ENCODE data around the gene SLC5A2.
"Not testable (repeated sequence)": the region's sequence is repeated elsewhere in the genome, so short reads cannot be mapped to it uniquely, and the experiment has no call there.

The SLC5A2 gene

DNA sequence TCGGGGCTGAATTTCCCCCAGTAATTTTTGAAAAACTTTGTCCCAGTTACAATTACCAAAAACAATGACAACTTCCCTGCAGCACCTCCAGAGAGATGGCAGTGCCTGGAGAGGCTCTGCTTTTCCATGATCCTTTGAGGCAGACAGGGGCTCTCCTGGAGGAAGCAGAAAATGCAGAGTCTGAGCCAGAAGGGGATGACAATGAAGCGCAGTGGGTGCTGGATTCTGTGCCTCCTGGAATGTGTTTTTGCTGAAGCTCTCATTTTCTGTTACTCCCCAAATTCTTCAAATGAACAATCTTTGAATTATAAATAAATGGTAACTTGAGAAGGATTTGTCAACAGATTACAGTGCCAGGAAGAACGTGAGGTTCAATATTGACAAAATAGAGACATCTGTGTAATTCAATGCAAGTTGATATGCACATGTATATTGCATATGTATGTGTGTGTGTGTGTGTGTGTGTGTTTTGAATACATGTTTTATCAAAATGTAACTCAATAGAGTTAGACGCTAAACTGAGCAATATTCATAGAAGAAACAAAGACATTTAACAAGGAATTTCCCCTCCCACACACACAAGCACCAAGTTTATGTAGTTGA lies 35.0 kb downstream of the SLC5A2 start:
- Mint-ChIP-seq H3K27ac (no peak overlapping the region), H3K27me3 (no peaks in the 10 kb centered on the region), H3K9me3 (peaks cover 2% of the 10 kb centered on the region), H3K36me3 (no peaks in the 10 kb centered on the region), H3K4me3 (no peak overlapping the region), H3K4me1 (peaks cover 5% of the 10 kb centered on the region)
- ATAC-seq: no peak

DNA sequence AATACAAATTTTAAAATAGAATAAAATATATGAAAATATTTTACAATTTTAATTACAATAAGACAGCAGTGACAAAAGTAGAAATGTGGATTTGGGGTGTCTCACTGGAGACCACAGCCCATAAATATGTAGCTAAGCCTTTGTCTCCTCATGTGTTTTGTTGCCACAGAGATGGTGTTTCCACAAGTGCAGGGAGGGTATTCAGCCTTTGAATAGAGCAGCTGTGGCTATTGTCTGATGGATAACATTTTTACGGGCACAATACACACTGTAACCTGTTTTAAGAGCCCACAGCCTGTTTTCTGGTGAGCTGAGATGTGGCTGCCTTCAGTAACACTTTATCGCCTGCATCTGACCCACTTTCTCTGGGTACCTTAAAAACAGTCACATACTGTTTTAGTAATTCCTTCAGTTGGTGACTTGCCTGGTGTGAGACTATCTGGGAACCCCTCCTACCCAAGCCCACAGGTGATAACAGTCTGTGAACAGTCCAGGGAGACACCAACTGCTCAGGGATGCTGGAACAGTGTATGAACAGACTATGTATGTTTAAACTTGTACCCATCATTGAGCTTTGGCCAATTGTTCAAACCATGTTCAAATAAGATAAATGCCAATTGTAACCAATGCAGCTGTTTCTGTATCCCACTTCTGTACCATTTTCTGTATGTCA lies 37.0 kb downstream of the SLC5A2 start:
- Mint-ChIP-seq H3K9me3 (peaks cover 2% of the 10 kb centered on the region), H3K4me3 (no peak overlapping the region), H3K27me3 (no peaks in the 10 kb centered on the region), H3K27ac (no peak overlapping the region), H3K36me3 (no peaks in the 10 kb centered on the region), H3K4me1 (no peaks in the 10 kb centered on the region)
- no peak for ATAC-seq

DNA sequence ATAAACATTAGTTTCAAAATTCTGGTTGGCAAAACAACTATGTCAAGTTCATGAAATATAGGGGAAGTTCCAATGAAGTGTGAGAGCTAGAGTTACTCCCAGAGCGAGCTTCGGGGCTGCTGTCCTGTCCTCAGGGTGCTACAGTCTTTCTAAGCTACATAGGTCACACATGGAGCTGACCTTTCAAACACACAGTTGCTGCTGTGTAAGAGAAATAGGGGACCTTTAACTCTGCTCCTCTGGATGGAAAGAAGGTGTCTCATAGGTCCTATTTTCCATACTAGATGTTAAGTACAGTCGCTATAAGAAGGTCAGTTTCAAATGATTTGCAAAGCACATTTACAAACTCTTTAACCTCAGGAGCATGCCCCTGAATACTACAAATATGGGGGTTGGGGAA lies 38.4 kb downstream of the SLC5A2 start:
- H3K9me3 Mint-ChIP-seq: peaks cover 2% of the 10 kb centered on the region
- no peak overlapping the region for H3K27ac Mint-ChIP-seq
- no peaks in the 10 kb centered on the region for H3K36me3 Mint-ChIP-seq
- no peaks in the 10 kb centered on the region for H3K27me3 Mint-ChIP-seq
- no peak for ATAC-seq
- no peaks in the 10 kb centered on the region for H3K4me1 Mint-ChIP-seq
- no peak overlapping the region for H3K4me3 Mint-ChIP-seq

DNA sequence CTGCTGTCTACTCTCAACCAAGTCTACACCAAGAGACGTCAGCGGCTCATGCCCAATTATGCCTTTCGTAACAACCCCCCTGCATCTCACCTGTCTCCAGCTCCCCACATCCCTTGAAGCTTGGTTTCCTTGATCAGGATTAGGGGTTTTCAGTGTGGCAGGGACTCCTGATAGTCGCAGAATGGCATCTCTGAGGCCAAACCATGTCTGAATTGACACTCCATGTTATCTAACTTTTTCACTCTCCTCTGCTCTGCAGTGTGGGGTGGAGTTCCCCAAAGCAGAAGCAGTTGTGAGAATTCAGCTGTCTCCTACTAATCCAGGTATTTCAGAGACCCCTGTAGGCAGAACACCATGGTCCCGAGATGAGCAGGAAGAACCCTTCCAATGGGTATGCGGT lies 39.1 kb downstream of the SLC5A2 start:
- H3K36me3 Mint-ChIP-seq: no peaks in the 10 kb centered on the region
- H3K4me1 Mint-ChIP-seq: no peaks in the 10 kb centered on the region
- no peaks in the 10 kb centered on the region for H3K9me3 Mint-ChIP-seq
- no peaks in the 10 kb centered on the region for H3K27me3 Mint-ChIP-seq
- no peak overlapping the region for H3K27ac Mint-ChIP-seq
- H3K4me3 Mint-ChIP-seq: no peak overlapping the region
- no peak for ATAC-seq

DNA sequence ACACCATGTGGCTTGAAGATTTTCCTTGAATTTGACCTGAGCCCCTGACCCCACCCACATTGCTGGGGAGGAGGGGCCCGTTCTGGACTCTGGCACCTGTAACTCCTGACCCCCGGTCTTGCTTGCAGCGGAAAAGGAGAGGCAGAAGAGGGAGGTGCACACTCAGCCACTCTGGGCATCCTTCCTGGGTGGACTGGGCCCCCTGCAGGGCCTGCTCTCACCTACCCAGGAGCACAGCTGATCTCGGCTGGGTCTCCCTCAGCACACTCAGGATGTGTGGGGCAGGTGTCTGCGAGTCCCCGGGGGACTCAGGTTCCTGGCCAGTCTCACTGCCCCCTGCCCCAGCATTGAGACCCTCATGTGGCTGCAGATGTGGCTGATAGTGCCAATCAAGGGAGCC lies 40.8 kb downstream of the SLC5A2 start:
- not testable (repeated sequence) for H3K9me3 Mint-ChIP-seq, ATAC-seq, H3K4me3 Mint-ChIP-seq, H3K36me3 Mint-ChIP-seq, H3K27ac Mint-ChIP-seq
- peaks cover 13% of the 10 kb centered on the region for H3K4me1 Mint-ChIP-seq
- peaks cover 14% of the 10 kb centered on the region for H3K27me3 Mint-ChIP-seq

DNA sequence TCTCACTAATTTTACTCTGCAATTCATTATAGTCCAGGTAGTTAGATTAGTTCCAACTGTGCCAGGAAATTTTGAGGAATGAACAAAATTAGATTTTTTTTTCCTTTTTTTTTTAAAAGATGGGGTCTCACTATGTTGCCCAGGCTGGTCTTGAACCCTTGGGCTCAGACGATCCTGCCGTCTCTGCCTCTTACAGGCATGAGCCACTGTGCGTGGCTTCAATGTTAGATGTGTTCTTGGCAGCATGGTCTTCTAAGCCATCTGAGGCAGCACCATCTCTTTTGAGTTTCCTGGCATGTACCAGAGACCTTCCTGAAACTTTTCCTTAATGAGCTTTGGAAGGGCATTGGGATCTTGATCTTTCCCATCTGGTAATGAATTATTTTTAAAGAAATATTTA lies 42.2 kb downstream of the SLC5A2 start:
- H3K27ac Mint-ChIP-seq: no peak overlapping the region
- H3K4me1 Mint-ChIP-seq: peaks cover 14% of the 10 kb centered on the region
- no peak overlapping the region for H3K4me3 Mint-ChIP-seq
- H3K9me3 Mint-ChIP-seq: no peaks in the 10 kb centered on the region
- no peak for ATAC-seq
- no peaks in the 10 kb centered on the region for H3K36me3 Mint-ChIP-seq
- H3K27me3 Mint-ChIP-seq: peaks cover 19% of the 10 kb centered on the region

DNA sequence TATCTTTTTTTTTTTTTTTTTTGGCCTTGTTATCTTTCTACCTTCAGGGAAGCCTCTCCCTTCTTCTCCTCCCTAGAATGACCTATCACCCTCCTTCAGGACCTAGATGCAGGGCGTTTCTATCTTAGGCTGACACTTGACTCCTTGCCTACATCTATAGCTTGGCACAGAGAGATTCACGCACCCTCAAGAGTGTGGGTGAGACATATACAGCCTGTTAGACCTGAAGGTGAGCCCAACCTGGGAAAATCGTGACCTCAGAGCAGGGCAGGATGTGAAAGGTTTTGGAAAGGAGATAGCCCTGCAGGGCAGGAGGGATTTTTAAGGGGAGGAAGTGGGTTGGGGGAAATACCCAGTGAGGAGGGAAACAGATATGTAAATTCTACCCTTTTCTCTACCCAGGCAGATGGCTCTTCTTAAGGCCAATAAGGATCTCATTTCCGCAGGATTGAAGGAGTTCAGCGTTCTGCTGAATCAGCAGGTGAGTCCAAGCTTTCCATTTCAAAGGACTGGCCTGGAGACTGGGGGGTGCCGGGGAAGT lies 44.9 kb downstream of the SLC5A2 start, which contains the start of gene AHSP:
AHSP (plus strand) TSS at position 167 of the 541 bp plus-strand sequence; CDS start at position 407, 240 bp downstream.
- H3K36me3 Mint-ChIP-seq: no peaks in the 10 kb centered on the region
- H3K27me3 Mint-ChIP-seq: peaks cover 19% of the 10 kb centered on the region
- peaks cover 14% of the 10 kb centered on the region for H3K4me1 Mint-ChIP-seq
- ATAC-seq: peak; percentile 44
- H3K27ac Mint-ChIP-seq: no peak within 1 kb of the TSS
- H3K4me3 Mint-ChIP-seq: peak within 1 kb of the TSS; percentile 48
- no peaks in the 10 kb centered on the region for H3K9me3 Mint-ChIP-seq

DNA sequence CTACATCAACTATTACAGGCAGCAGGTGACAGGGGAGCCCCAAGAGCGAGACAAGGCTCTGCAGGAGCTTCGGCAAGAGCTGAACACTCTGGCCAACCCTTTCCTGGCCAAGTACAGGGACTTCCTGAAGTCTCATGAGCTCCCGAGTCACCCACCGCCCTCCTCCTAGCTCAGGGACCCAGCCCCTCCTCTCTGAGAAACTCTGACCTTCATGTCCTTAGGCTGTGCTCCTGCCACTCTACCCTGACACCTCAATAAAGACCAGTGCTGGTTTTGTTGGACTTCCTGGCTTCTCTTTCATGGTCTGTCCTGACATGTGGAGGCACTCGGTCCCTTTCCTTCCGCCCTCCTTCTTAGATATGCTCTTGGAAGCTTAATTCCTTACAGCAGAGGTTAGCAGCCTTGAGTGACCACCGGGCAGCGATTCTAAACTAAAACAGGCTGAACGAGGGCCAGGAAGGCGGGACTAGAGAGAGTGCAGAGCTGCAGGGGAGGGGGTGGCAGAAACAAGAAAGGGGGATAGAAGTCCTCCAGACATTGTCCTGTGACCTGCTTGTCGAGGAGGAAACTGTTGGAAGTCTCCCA lies 45.7 kb downstream of the SLC5A2 start:
- Mint-ChIP-seq H3K4me3 (no peak overlapping the region), H3K27ac (no peak overlapping the region), H3K4me1 (peaks cover 14% of the 10 kb centered on the region), H3K9me3 (no peaks in the 10 kb centered on the region), H3K36me3 (no peaks in the 10 kb centered on the region), H3K27me3 (peaks cover 19% of the 10 kb centered on the region)
- no peak for ATAC-seq

DNA sequence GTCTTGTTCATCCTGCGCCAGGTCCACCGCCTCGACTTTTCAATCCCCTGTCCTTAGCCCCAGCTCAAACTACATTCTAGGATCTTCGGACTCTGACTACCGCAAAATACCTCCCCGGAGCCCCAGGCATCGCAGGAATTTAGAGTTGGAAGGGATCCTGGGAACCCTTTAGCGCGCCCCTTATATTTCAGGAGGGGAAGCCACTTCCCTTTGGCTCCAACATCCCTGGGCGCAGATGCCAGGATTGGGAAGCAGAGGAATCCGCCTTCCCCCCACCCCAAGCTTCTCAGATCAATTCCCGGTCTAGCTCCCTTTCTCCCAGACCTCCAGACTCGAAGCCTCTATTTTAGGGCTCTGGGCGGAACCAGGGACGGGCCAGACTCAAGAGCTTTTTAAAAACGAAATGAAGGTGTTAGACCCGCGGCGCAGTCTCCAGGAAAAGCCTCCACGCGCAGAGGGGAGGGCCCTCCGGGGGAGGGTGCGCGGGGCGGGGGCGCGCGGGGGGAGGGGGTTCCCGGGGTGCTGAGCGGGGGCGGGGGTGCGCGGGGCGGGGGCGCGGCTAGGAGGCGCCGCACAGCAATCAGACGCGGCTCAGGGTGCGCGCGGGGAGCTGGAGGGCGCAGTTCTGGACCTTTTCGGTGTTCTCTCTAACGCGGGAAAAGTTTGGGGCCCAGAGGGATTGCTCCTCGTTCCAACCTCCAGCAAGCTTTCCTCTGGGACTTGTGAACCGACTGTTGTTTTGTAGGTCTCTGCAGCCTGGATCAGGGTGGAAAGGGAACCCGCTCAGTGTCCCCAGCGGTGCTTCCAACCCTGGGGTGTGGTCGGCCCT lies 46.4 kb downstream of the SLC5A2 start:
- H3K27me3 Mint-ChIP-seq: peaks cover 19% of the 10 kb centered on the region
- ATAC-seq: peak; percentile 35
- no peak overlapping the region for H3K27ac Mint-ChIP-seq
- no peaks in the 10 kb centered on the region for H3K36me3 Mint-ChIP-seq
- H3K9me3 Mint-ChIP-seq: no peaks in the 10 kb centered on the region
- H3K4me1 Mint-ChIP-seq: peaks cover 14% of the 10 kb centered on the region
- peak overlapping the region; percentile 23 for H3K4me3 Mint-ChIP-seq

DNA sequence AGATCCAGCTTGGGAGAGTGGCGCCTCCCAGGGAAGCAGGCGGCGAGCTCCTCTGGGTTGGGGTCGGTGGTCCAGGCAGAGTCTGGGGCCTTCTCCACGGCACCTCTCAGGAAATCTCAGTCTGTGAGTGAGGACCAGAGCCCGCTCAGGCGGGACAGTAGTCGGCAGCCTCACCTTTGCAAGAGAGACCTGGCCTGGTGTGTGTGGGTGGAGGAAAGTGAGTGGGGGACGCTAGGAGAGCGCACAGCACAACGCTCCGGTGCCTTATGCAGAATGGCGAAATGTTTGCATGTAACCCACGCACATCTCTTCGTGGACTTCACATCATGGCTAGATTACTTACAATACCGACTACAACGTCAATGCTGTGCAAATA lies 47.0 kb downstream of the SLC5A2 start:
- Mint-ChIP-seq H3K27me3 (peaks cover 19% of the 10 kb centered on the region), H3K27ac (no peak overlapping the region), H3K4me1 (peaks cover 14% of the 10 kb centered on the region), H3K4me3 (peak overlapping the region; percentile 23), H3K36me3 (no peaks in the 10 kb centered on the region), H3K9me3 (no peaks in the 10 kb centered on the region)
- peak; percentile 66 for ATAC-seq

DNA sequence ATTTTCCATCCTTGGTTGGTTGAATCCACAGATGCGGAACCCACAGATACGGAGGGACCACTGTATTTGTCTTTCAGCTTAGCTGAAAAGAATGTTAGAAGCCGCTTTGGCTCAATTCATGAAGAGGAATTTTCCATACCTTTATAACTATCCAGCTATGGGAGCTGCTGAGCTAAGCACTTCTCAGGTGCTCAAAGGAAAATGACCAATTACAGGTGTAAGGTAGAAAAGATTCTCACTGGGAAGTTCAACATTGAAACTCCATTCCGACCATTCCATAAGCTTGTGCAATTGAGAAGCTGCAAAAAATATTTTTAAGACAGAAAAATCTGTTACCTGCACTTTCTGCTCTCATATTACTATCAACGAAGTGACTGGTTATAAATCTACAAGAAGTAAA lies 47.5 kb downstream of the SLC5A2 start:
- ATAC-seq: no peak
- H3K36me3 Mint-ChIP-seq: no peaks in the 10 kb centered on the region

DNA sequence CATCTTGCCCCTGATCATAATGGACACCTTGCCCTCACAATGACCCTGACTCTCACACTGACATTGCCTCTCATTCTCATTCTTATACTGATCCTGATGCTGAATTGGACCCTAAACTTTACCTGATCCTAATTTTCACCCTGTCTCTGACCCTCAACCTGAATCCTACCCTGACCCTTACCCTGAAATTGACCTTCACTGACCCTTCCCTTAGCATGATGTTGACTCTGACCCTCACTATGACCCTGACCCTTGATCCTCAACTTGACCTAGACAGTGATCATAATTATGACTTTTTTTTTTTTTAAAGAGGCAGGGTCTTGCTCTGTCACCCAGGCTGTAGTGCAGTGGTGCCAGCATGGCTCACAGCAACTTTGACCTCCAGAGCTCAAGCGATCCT lies 48.2 kb downstream of the SLC5A2 start:
- no peak for ATAC-seq
- peaks cover 19% of the 10 kb centered on the region for H3K27me3 Mint-ChIP-seq
- H3K36me3 Mint-ChIP-seq: no peaks in the 10 kb centered on the region
- H3K9me3 Mint-ChIP-seq: no peaks in the 10 kb centered on the region
- no peak overlapping the region for H3K4me3 Mint-ChIP-seq
- peaks cover 14% of the 10 kb centered on the region for H3K4me1 Mint-ChIP-seq
- H3K27ac Mint-ChIP-seq: no peak overlapping the region

More for the DNA sequence above, 47.5 kb downstream of the SLC5A2 start:
- Mint-ChIP-seq H3K9me3 (no peaks in the 10 kb centered on the region), H3K27me3 (peaks cover 19% of the 10 kb centered on the region), H3K4me1 (peaks cover 14% of the 10 kb centered on the region), H3K4me3 (no peak overlapping the region), H3K27ac (no peak overlapping the region)

DNA sequence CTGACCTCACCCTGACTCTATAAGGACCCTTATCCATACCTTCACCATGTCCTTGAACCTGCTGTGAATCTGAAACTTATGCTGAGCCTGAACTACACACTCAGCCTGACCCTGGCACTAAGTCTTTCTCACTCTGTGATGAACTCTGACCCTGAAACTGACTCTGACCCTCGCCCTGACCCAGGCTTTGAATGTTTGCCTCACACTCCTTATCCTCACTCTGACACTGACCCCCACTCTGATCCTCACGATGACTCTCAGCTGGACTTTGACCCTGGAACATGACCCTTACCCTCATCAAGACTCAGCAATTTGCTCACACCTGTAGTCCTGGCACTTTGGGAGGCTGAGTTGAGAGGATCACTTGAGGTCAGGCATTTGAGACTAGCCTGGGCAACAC lies 49.2 kb downstream of the SLC5A2 start:
- Mint-ChIP-seq H3K9me3 (no peaks in the 10 kb centered on the region), H3K27me3 (peaks cover 19% of the 10 kb centered on the region), H3K36me3 (no peaks in the 10 kb centered on the region), H3K4me3 (no peak overlapping the region), H3K4me1 (peaks cover 14% of the 10 kb centered on the region), H3K27ac (no peak overlapping the region)
- ATAC-seq: no peak

DNA sequence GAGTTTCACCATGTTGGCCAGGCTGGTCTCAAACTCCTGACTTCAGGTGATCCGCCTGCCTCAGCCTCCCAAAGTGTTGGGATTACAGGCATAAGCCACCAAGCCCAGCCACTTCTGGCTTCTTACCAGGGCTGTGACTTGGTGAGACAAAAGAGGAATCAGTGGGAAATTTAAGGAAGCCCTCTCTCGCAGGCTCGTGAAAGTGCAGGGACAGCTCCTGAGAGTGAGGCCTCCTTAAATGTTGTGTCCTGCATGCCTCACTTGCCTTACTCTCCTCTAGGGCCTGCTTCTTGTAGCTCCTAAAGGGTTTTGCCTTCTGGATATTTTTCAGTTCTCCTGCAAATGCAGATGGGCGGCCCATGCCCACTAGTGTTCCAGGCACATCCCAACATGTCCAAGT lies 50.0 kb downstream of the SLC5A2 start:
- no peaks in the 10 kb centered on the region for H3K9me3 Mint-ChIP-seq
- no peak overlapping the region for H3K27ac Mint-ChIP-seq
- H3K4me3 Mint-ChIP-seq: no peak overlapping the region
- ATAC-seq: no peak
- peaks cover 15% of the 10 kb centered on the region for H3K4me1 Mint-ChIP-seq
- no peaks in the 10 kb centered on the region for H3K36me3 Mint-ChIP-seq
- H3K27me3 Mint-ChIP-seq: peaks cover 20% of the 10 kb centered on the region

DNA sequence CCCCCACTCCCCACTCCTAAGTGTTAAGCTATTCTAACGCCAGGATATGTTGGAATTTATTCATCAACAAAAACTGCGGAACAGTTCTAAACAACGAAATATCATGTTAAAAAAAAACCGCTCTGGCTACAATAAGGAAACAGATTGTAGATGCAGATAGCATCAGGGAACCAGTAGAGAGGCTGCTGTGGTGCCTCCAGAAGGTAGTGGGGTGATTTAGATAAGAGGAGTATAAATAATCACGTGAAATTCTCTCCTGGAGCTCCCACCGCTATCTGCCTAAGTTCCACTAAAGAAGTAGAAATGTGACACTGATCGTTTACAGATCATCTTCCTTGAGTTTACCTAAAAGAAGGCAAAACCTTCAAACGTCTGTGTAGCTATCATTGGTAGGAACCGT lies 52.8 kb downstream of the SLC5A2 start:
- peaks cover 35% of the 10 kb centered on the region for H3K27me3 Mint-ChIP-seq
- H3K27ac Mint-ChIP-seq: no peak overlapping the region
- H3K4me3 Mint-ChIP-seq: no peak overlapping the region
- ATAC-seq: no peak
- H3K4me1 Mint-ChIP-seq: peaks cover 10% of the 10 kb centered on the region
- H3K36me3 Mint-ChIP-seq: peaks cover 9% of the 10 kb centered on the region
- peaks cover 9% of the 10 kb centered on the region for H3K9me3 Mint-ChIP-seq
